Type B pancreatic cell (in vitro differentiated cells): ENCODE results near the gene HDAC9. TPM values are rescaled to one million over a fixed set of nuclear protein-coding genes. Genes with fewer than 3 reads are reported as not detected.

Source experiments
- DNase-seq: peaks from one replicate; pipeline ENCODE4 v3.0.0; 2021; ENCODE audit warnings: mixed read lengths; ENCODE audit not compliant: unreplicated experiment; ENCODE audit errors: extremely low spot score
- H3K27ac Mint-ChIP-seq: 2 replicates; pipeline ENCODE4 v1.8.0; 2021; ENCODE audit warnings: mild to moderate bottlenecking, mixed read lengths
- H3K27me3 Mint-ChIP-seq: 2 replicates; pipeline ENCODE4 v1.8.0; 2021; ENCODE audit warnings: mixed read lengths
- H3K36me3 Mint-ChIP-seq: 2 replicates; pipeline ENCODE4 v1.8.0; 2021; ENCODE audit warnings: mixed read lengths
- H3K4me1 Mint-ChIP-seq: one replicate; pipeline ENCODE4 v1.8.0; 2021; ENCODE audit warnings: mixed read lengths; ENCODE audit not compliant: unreplicated experiment
- H3K4me3 Mint-ChIP-seq: 2 replicates; pipeline ENCODE4 v1.8.0; 2021; ENCODE audit warnings: mild to moderate bottlenecking, mixed read lengths
- H3K9me3 Mint-ChIP-seq: 2 replicates; pipeline ENCODE4 v1.8.0; 2021; ENCODE audit warnings: mixed read lengths
- total RNA-seq: library from RNA; stranded (reverse); gene quantifications from 2 replicates; pipeline ENCODE4 v1.2.1, GENCODE V29; 2021; ENCODE audit warnings: low replicate concordance
- TF ChIP-seq, protein P1 (sequence below): fragments of 200-600 bp; sonication (generic); conservative IDR thresholded peaks from 2 replicates; pipeline ENCODE4 v1.5.0; 2021; ENCODE audit warnings: antibody characterized with exemption, mild to moderate bottlenecking

The HDAC9 gene
- total RNA-seq, 1 donor from 2014 or later = 6.8 TPM

DNA sequence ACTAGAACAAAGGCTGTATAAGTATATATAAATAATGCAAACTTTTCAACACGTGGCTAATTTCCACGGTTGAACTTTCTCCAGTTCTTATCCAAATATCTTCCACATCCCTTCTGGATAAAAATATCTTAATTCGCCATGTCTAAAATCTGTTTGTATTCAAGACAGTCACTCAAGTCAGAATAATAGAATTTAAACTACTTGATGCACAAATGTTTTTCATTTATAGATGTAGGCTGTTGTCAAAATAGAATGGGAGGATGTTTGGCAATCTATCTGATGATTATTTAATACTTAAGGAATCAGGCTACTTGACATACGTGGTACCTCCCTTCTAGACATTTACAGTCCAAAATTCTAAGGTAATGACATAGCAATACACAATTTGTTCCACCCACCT is 417.6 kb downstream of the HDAC9 start:
- Mint-ChIP-seq H3K27me3 (no peaks in the 10 kb centered on the region), H3K4me1 (peaks cover 4% of the 10 kb centered on the region), H3K9me3 (peaks cover 6% of the 10 kb centered on the region), H3K4me3 (no peak overlapping the region), H3K27ac (no peak overlapping the region), H3K36me3 (no peaks in the 10 kb centered on the region)
- TF ChIP-seq, protein P1, sequence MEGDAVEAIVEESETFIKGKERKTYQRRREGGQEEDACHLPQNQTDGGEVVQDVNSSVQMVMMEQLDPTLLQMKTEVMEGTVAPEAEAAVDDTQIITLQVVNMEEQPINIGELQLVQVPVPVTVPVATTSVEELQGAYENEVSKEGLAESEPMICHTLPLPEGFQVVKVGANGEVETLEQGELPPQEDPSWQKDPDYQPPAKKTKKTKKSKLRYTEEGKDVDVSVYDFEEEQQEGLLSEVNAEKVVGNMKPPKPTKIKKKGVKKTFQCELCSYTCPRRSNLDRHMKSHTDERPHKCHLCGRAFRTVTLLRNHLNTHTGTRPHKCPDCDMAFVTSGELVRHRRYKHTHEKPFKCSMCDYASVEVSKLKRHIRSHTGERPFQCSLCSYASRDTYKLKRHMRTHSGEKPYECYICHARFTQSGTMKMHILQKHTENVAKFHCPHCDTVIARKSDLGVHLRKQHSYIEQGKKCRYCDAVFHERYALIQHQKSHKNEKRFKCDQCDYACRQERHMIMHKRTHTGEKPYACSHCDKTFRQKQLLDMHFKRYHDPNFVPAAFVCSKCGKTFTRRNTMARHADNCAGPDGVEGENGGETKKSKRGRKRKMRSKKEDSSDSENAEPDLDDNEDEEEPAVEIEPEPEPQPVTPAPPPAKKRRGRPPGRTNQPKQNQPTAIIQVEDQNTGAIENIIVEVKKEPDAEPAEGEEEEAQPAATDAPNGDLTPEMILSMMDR = no peak
- DNase-seq = no peak

DNA sequence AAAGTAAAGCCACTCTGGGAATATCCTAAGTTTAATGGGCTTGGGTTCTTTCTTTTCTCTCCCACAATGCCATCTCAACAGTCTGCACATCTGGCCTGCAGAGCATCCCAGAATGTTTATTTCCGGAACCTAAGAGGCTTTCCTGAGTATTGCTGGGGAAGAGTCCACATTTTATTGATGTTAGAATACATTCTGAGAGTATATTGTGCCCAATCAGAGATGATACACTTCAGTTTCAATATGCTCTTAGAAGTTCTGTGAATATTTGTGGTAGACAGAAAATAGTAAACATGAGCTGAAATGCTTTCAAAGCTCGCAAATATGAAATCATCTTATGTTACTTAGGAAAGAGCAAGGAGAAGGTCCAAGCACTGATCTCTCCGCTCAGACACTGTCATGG is 421.3 kb downstream of the HDAC9 start:
- Mint-ChIP-seq H3K4me1 (peaks cover 4% of the 10 kb centered on the region), H3K9me3 (no peaks in the 10 kb centered on the region), H3K27ac (no peak overlapping the region), H3K27me3 (no peaks in the 10 kb centered on the region), H3K4me3 (no peak overlapping the region), H3K36me3 (peaks cover 4% of the 10 kb centered on the region)
- TF ChIP-seq, protein P1 = no peak
- DNase-seq = no peak

DNA sequence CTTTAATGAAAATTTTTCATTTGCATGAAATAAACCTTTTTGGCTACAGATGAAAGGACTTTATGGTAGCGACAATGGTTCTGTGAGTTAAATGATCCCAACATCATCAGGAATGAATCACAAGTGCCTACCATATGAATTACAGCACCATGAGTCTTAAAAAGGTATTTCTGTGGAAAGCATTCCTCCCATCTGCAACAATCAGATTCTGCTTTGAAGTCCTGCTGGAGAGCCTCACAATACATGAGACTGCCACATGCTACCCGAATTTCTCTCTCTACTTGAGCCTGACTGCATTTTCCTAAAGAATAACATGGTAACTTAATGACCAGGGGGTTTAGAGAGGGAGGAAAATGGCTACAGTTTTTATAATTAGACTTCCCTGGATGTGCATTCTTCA is 431.6 kb downstream of the HDAC9 start:
- H3K36me3 Mint-ChIP-seq = no peaks in the 10 kb centered on the region
- H3K4me3 Mint-ChIP-seq = no peak overlapping the region
- H3K27ac Mint-ChIP-seq = no peak overlapping the region
- H3K9me3 Mint-ChIP-seq = no peaks in the 10 kb centered on the region
- peaks cover 10% of the 10 kb centered on the region for H3K4me1 Mint-ChIP-seq
- no peaks in the 10 kb centered on the region for H3K27me3 Mint-ChIP-seq
- DNase-seq = no peak
- TF ChIP-seq, protein P1 = no peak

DNA sequence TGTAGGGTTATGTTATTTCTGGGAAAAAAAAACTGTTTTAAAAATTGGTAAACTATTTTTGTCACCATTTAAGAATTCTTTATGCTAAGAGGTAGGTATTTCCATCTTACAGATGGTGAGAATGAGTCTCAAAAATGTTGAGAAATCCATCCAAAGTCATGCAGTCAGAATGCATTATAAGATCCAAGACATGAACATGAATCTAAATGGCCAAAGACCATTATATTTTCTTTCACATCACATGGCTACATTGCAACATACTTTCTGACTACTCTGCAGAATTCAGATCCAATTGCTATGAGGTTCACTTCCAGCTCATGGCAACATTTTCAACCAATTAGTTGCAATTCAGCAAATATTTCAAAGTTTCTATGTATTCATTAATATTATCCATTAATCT is 440.7 kb downstream of the HDAC9 start:
- H3K36me3 Mint-ChIP-seq = peaks cover 3% of the 10 kb centered on the region
- H3K4me1 Mint-ChIP-seq = peaks cover 12% of the 10 kb centered on the region
- no peak overlapping the region for H3K27ac Mint-ChIP-seq
- H3K27me3 Mint-ChIP-seq = no peaks in the 10 kb centered on the region
- H3K4me3 Mint-ChIP-seq = no peak overlapping the region
- no peaks in the 10 kb centered on the region for H3K9me3 Mint-ChIP-seq
- no peak for DNase-seq
- TF ChIP-seq, protein P1 = no peak

DNA sequence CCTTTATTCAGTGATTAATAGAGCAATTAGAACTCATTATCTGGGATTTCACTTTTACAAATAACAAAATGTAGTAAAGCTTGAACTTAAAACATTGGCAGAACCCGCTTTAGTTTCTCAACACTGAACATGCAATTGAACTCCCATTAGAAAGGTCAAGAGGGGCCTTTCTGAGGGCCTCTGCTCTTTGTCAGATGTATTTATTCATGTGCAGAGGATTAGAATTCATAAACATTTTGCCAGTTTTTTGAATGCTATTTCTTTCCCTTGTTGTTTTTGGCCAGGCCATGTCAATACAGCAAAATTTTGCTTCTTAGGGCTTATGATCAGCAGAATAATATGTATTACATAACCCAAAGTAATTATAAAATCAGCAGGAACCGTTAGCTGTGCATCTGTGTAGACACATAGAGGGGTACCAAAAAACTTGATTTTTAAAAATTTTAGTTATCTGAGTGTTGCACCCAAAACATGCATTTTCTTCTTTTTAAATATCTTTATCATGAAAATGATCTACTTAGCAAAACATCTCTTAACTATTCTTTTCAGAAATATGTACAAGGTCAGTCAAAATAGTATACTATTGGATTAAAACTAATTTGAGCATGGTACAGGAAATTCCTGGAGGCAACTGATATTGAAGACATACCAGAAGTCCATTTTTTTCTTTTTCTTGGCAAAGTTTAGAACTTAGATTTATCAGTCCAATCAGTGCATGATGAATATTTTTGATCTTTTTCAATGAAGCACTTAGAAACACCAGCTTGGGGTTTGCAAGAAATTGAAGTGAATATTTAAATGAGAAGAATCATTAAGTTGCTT is 444.4 kb downstream of the HDAC9 start:
- Mint-ChIP-seq H3K9me3 (no peaks in the 10 kb centered on the region), H3K4me1 (peaks cover 13% of the 10 kb centered on the region), H3K36me3 (peaks cover 3% of the 10 kb centered on the region), H3K4me3 (no peak overlapping the region), H3K27me3 (no peaks in the 10 kb centered on the region), H3K27ac (no peak overlapping the region)
- TF ChIP-seq, protein P1 = no peak
- no peak for DNase-seq
